BLaER1 (cell line): ENCODE measurements around the gene RASL10B.
A peak's percentile ranks its signal among the peaks of the same experiment; 100 is the strongest.

Experiments used
- H3K27ac ChIP-seq: shearing (Covaris generic); formaldehyde crosslinking; 2 replicates; pipeline ENCODE4 v1.8.1; 2022
- H3K27me3 ChIP-seq: shearing (Covaris generic); formaldehyde crosslinking; 2 replicates; pipeline ENCODE4 v1.8.1; 2022
- H3K36me3 ChIP-seq: shearing (Covaris generic); formaldehyde crosslinking; 2 replicates; pipeline ENCODE4 v1.8.1; 2022
- H3K4me1 ChIP-seq: shearing (Covaris generic); formaldehyde crosslinking; 2 replicates; pipeline ENCODE4 v1.8.1; 2022
- H3K4me2 ChIP-seq: shearing (Covaris generic); formaldehyde crosslinking; 2 replicates; pipeline ENCODE4 v1.8.1; 2022
- H3K4me3 ChIP-seq: shearing (Covaris generic); formaldehyde crosslinking; 2 replicates; pipeline ENCODE4 v1.8.1; 2022
- H3K9ac ChIP-seq: shearing (Covaris generic); formaldehyde crosslinking; 2 replicates; pipeline ENCODE4 v1.8.1; 2022
- H3K9me3 ChIP-seq: shearing (Covaris generic); formaldehyde crosslinking; 2 replicates; pipeline ENCODE4 v1.8.1; 2022
- H4K20me1 ChIP-seq: shearing (Covaris generic); formaldehyde crosslinking; 2 replicates; pipeline ENCODE4 v1.8.1; 2022
- Cebpa-rat ChIP-seq: shearing (Covaris generic); IDR thresholded peaks from 2 replicates; pipeline ENCODE4 v1.8.1; 2022

RASL10B gene

DNA sequence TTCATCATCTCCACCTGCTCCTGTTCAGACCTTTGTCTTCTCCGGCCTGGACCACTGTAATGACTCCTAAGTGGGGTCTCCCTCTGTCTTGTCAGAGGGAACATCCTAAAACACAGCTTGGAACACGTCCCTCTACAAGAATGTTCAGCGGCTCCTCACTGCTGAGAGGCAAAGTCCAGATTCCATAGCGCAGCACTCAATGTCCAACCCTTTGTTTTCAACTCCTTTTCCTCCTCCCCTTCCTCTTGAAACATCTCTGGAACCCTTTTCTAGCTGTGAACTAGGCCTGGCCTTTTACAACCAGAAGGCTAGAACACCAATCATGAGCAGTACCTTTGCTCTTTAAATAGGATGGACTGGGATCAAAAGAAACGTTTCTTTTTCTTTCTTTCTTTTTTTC, 30.2 kb downstream of the RASL10B start:
- H3K27ac ChIP-seq, result no peak overlapping the region
- H3K9ac ChIP-seq, result no peak overlapping the region
- H3K4me3 ChIP-seq, result no peak overlapping the region
- no peaks in the 10 kb centered on the region for H3K36me3 ChIP-seq
- peaks cover 25% of the 10 kb centered on the region for H3K4me1 ChIP-seq
- H3K9me3 ChIP-seq, result no peaks in the 10 kb centered on the region
- no peak overlapping the region for H3K4me2 ChIP-seq
- TF ChIP-seq Cebpa-rat, result no peak
- no peaks in the 10 kb centered on the region for H4K20me1 ChIP-seq
- no peaks in the 10 kb centered on the region for H3K27me3 ChIP-seq

DNA sequence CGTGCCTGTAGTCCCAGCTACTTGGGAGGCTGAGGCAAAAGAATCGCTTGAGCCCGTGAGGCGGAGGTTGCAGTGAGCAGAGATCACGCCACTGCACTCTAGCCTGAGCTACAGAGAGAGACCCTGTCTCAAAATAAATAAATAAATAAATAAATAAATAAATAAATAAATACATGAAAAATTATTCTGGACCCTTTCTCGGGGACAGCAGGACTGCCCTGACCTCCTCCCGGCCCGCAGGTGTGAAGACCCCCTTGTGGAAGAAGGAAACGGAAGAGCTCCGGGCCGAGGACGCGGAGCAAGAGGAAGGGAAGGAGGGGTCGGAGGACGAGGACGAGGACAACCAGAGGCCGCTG, 32.3 kb downstream of the RASL10B start:
- Histone ChIP-seq H3K36me3 (no peaks in the 10 kb centered on the region), H3K27ac (peak overlapping the region; percentile 74), H3K27me3 (no peaks in the 10 kb centered on the region), H3K9ac (peak overlapping the region; percentile 75; the same call in 1 of the 2 replicates), H3K4me1 (peaks cover 28% of the 10 kb centered on the region), H4K20me1 (no peaks in the 10 kb centered on the region), H3K9me3 (no peaks in the 10 kb centered on the region), H3K4me3 (peak overlapping the region; percentile 73), H3K4me2 (peak overlapping the region; percentile 90)
- TF ChIP-seq Cebpa-rat, result no peak

DNA sequence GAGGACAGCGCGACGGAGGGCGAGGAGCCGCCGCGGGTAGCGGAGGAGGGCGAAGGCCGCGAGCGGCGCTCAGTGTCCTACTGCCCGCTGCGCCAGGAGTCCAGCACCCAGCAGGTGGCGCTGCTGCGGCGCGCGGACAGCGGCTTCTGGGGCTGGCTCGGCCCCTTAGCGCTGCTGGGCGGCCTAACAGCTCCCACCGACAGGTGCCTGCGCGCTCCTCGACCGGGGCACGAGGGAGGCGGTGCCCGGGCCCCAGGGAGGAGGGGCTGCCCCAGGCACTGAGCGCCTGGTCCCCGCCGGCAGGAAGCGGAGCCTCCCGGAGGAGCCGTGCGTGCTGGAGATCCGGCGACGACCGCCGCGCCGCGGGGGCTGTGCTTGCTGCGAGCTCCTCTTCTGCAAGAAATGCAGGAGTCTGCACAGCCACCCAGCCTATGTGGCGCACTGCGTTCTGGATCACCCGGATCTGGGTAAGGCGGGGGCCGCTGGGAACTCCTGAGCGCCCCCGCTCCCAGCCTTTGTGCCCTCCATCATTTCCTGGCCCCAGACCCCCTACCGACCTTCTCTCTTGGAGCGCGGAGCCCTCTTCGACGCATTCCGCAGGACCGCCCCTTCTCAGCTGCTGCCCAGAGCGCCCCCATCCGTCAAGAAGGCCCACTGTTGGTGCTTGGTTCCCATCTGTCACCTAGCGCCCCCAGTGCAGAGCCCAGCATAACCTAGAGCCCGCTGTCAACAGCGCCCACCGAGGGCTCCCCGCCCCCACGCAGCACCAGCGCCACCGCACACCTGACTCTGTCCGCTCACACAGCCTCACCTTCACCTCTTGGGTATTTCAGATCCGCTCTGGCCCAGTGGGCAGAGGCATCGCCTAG, 32.9 kb downstream of the RASL10B start:
- Histone ChIP-seq H3K36me3 (no peaks in the 10 kb centered on the region), H3K4me3 (peak overlapping the region; percentile 73), H3K27me3 (no peaks in the 10 kb centered on the region), H3K4me2 (peak overlapping the region; percentile 90), H3K9me3 (no peaks in the 10 kb centered on the region), H3K9ac (peak overlapping the region; percentile 75), H3K4me1 (peaks cover 28% of the 10 kb centered on the region), H3K27ac (peak overlapping the region; percentile 74), H4K20me1 (no peaks in the 10 kb centered on the region)
- TF ChIP-seq Cebpa-rat, result no peak

DNA sequence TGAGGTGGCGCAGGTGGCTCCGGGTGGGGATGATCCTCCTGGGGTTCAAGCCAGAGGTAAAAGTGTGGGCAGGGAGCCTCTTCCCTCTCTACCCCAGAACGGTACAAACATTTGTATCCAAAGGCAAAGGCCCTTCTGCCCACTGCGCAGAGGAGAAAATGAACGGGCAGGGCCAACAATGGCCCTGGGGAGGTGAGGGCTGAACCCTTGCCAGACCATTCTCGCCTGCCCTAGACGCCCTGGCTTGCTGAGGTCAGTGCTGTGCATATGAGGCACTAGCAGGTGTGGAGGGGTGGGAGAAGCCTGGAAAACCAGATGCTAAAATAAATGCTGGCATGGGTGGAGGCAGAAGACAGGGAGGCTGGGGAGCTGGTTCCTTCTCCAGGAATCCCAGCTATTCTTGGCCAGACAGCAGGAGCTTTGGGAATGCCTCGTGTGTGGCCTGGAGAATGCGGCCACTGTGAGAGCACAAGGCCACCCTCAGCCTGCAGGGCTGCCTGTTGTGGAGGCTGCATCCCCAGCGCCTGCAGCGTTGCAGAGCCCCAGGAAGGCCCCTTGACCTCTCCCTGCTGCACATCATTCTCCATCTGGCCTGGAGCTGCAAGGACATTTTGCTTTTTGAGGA, 33.8 kb downstream of the RASL10B start:
- Histone ChIP-seq H3K4me1 (peaks cover 28% of the 10 kb centered on the region), H4K20me1 (no peaks in the 10 kb centered on the region), H3K4me2 (peak overlapping the region; percentile 90), H3K36me3 (no peaks in the 10 kb centered on the region), H3K27ac (peak overlapping the region; percentile 74; the same call in 1 of the 2 replicates), H3K27me3 (no peaks in the 10 kb centered on the region), H3K9ac (peak overlapping the region; percentile 75), H3K4me3 (peak overlapping the region; percentile 73), H3K9me3 (no peaks in the 10 kb centered on the region)
- no peak for TF ChIP-seq Cebpa-rat

DNA sequence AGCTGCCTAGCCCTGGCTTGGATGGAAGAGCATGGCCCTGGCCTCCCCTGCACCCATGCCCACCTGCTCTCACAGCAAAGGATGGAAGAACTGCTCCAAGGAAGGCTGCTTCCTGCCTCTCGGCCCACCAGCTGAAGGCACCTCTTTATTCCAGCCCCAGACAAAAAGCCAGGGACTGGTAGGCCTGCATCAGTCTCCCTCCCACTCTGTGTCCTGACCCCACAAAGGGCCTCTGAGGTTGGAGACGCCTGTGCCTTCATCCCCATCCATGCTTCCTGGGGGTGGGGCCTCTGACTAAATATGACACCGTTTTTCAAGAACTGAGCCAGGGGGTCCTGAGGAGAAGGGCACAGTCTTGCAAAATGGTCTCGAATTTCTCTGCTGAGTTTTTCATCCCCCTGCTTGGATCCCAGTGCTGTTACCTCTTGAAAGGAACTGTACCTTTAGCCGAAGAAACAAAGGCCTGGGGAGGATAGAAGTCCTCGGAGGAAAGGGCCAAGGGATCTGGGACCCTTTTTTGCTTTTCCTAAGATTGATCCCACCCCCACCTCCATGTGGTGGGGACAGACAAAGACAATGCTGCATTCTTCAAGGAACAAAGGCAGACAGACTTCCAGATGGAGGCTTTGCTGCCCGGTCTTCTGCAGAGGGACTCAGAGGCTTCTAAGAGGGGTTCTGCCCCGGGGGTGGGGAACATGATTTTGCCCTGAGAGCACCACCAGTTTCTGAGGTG, 34.5 kb downstream of the RASL10B start:
- 0 out of 2 replicates have a peak overlapping the region, but pooled peaks have one; percentile 38 for H3K27ac ChIP-seq

DNA sequence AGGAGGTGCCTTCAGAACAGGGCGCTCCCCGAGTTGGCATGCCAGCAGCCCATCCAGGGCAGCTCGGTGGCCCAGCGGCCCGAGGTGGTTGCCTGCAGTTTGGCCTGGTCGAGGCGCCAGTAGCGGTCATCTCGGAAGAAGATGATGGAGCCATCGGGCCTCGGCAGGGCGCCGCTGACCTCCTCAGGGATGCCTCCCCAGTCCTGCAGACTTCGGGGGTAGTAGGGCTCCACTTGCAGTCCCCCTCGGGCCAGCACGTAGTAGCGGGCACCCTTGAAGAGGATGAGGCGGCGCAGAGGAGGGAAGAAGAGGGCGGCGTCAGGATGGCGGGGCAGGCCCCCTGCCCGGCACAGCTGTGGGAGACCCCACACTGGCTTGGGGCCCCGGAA, 35.0 kb downstream of the RASL10B start:
- peak overlapping the region; percentile 90; the same call in 1 of the 2 replicates for H3K4me2 ChIP-seq
- H4K20me1 ChIP-seq, result no peaks in the 10 kb centered on the region
- no peak overlapping the region for H3K9ac ChIP-seq
- H3K4me1 ChIP-seq, result peaks cover 28% of the 10 kb centered on the region
- no peaks in the 10 kb centered on the region for H3K36me3 ChIP-seq
- H3K27ac ChIP-seq, result 0 out of 2 replicates have a peak overlapping the region, but pooled peaks have one; percentile 38
- H3K4me3 ChIP-seq, result no peak overlapping the region
- no peaks in the 10 kb centered on the region for H3K27me3 ChIP-seq
- no peaks in the 10 kb centered on the region for H3K9me3 ChIP-seq
- TF ChIP-seq Cebpa-rat, result no peak

More for the DNA sequence above, 34.5 kb downstream of the RASL10B start:
- no peak for TF ChIP-seq Cebpa-rat
- Histone ChIP-seq H3K9me3 (no peaks in the 10 kb centered on the region), H3K4me2 (peak overlapping the region; percentile 90), H3K9ac (0 out of 2 replicates have a peak overlapping the region, but pooled peaks have one; percentile 27), H3K4me3 (no peak overlapping the region), H3K36me3 (no peaks in the 10 kb centered on the region), H3K27me3 (no peaks in the 10 kb centered on the region), H4K20me1 (no peaks in the 10 kb centered on the region), H3K4me1 (peaks cover 28% of the 10 kb centered on the region)

DNA sequence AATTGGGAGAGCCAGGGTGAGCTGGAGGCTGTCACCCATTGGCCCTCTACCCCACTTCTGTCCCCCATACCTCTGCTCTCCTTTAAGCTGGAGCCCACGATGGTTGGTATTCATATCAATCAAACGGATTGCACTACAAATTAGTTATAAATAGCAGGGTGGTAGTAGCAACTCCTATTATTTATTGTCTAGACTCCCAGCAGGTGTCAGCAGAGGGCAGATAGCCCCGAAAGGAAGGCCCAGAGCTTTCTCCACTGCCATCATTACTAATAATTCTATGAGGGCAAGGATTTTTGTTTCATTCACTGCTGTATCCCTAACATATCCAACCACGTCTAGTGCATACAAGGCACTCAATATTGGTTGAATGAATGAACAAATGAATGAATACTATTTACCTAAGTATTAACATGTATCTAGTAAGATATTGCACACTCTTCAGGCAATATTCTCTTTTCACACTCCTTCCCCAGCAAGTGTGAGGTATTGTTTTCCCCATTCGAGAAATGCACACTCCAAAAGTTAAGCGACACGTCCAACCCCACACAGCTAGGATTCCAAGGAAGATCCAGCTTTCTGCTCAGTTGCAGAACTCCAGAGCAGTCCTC, 35.6 kb downstream of the RASL10B start:
- H3K4me2 ChIP-seq, result no peak overlapping the region
- H3K9me3 ChIP-seq, result no peaks in the 10 kb centered on the region
- H3K4me3 ChIP-seq, result no peak overlapping the region
- no peaks in the 10 kb centered on the region for H3K36me3 ChIP-seq
- no peaks in the 10 kb centered on the region for H4K20me1 ChIP-seq
- peaks cover 32% of the 10 kb centered on the region for H3K4me1 ChIP-seq
- H3K27ac ChIP-seq, result no peak overlapping the region
- TF ChIP-seq Cebpa-rat, result no peak
- no peak overlapping the region for H3K9ac ChIP-seq
- H3K27me3 ChIP-seq, result no peaks in the 10 kb centered on the region

DNA sequence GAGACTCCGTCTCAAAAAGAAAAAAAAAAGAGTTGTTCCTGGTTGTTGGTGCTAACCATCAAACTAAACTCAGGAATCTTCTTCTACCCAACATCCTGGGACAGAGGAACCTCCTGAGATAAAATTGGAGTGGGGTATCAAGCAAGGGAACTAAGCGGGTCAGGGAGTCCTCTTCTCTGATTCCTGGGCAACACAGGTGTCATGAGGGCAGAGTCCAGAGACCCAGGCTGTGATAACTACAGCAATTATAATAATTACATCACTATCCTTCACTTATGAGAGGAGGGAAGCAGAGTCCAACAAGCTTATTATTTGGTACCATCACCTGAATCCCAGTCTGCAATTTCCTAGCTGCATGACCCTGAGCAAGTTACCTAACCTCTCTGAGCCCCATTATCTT, 37.4 kb downstream of the RASL10B start:
- no peak overlapping the region for H3K4me2 ChIP-seq
- H3K36me3 ChIP-seq, result no peaks in the 10 kb centered on the region
- H4K20me1 ChIP-seq, result no peaks in the 10 kb centered on the region
- H3K27ac ChIP-seq, result no peak overlapping the region
- H3K27me3 ChIP-seq, result no peaks in the 10 kb centered on the region
- H3K9ac ChIP-seq, result no peak overlapping the region
- no peak for TF ChIP-seq Cebpa-rat
- H3K4me1 ChIP-seq, result peaks cover 47% of the 10 kb centered on the region
- no peaks in the 10 kb centered on the region for H3K9me3 ChIP-seq
- no peak overlapping the region for H3K4me3 ChIP-seq

DNA sequence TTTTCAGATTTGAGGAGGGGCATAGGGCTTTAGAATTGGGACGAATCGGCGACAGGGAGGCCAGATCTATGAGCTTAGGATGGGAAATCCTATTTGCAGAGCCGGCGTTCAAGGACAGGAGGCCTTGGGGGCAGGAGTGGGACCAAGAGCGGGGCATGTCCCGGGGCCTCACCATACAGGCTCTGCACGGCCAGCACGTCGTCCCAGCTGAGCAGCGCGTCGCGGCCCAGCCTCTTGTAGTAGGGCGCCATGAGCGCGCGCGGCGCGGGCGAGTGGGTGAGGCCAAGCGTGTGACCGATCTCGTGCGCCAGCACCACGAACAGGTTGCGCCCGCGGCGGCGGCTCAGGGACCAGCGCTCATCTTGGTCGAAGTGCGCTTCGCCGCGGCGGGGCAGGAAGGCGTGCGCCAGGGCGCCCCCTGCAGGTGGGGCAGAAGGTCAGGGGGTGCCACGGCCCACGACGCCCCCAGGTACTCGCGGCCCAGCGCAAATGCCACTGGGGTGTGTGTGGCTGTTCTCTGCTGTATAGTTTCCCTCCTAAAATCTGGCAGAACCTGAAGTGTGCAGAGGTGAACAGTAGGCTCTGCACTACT, 38.6 kb downstream of the RASL10B start:
- no peak overlapping the region for H3K4me3 ChIP-seq
- no peaks in the 10 kb centered on the region for H4K20me1 ChIP-seq
- no peak for TF ChIP-seq Cebpa-rat
- no peak overlapping the region for H3K27ac ChIP-seq
- H3K9me3 ChIP-seq, result no peaks in the 10 kb centered on the region
- no peaks in the 10 kb centered on the region for H3K36me3 ChIP-seq
- H3K27me3 ChIP-seq, result no peaks in the 10 kb centered on the region
- H3K4me1 ChIP-seq, result peaks cover 53% of the 10 kb centered on the region
- no peak overlapping the region for H3K4me2 ChIP-seq
- H3K9ac ChIP-seq, result no peak overlapping the region
